GM12891 (cell line): ENCODE results near the gene KIF16B.

ENCODE experiments used
- DNase-seq: peaks from one replicate; pipeline ENCODE4 v3.0.0; 2011; ENCODE audit warnings: low spot score; ENCODE audit not compliant: insufficient read length
- FAIRE-seq: peaks from 2 replicates; lab custom pipeline; 2011; peaks lifted over from hg19 to GRCh38; lab: Jason Lieb, UNC
- PAX5 ChIP-seq: IDR thresholded peaks from 2 replicates; pipeline ENCODE4 v1.6.1; 2011; ENCODE audit warnings: low read length, moderate library complexity, mild to moderate bottlenecking; ENCODE audit not compliant: insufficient read depth, severe bottlenecking
- POLR2A ChIP-seq: IDR thresholded peaks from 2 replicates; pipeline ENCODE4 v1.6.1; 2011; ENCODE audit warnings: low read depth, low read length, control low read depth
- POLR2AphosphoS5 ChIP-seq: IDR thresholded peaks from 2 replicates; pipeline ENCODE4 v1.6.1; 2011; ENCODE audit warnings: low read depth, low read length, control low read depth
- POU2F2 ChIP-seq: IDR thresholded peaks from 2 replicates; pipeline ENCODE4 v1.6.1; 2011; ENCODE audit warnings: low read depth, mild to moderate bottlenecking, control low read depth, low read length, moderate library complexity
- SPI1 ChIP-seq: IDR thresholded peaks from 2 replicates; pipeline ENCODE4 v1.6.1; 2011; ENCODE audit warnings: low read depth, low read length, control low read depth
- TAF1 ChIP-seq: IDR thresholded peaks from 2 replicates; pipeline ENCODE4 v1.6.1; 2011; ENCODE audit warnings: low read depth, low read length, control low read depth

The KIF16B gene

GRCh38 chr20:16301986-16302385 is 271.3 kb downstream of the KIF16B start:
- DNase-seq (no peak), FAIRE-seq (no peak)
- TF ChIP-seq POU2F2 = no peak
- TF ChIP-seq SPI1 = no peak
- no peak for TF ChIP-seq POLR2A
- TF ChIP-seq PAX5 = no peak
- no peak for TF ChIP-seq TAF1
- no peak for TF ChIP-seq POLR2AphosphoS5

GRCh38 chr20:16299897-16300296 is 273.4 kb downstream of the KIF16B start:
- DNase-seq = no peak
- no peak for TF ChIP-seq POLR2A
- no peak for TF ChIP-seq POU2F2
- no peak for TF ChIP-seq TAF1
- no peak for TF ChIP-seq POLR2AphosphoS5
- no peak for TF ChIP-seq SPI1
- no peak for TF ChIP-seq PAX5
- FAIRE-seq = no peak

GRCh38 chr20:16296931-16297330 is 276.3 kb downstream of the KIF16B start:
- TF ChIP-seq PAX5 (no peak), SPI1 (no peak), POLR2A (no peak), POU2F2 (no peak)
- DNase-seq (no peak), FAIRE-seq (no peak)

GRCh38 chr20:16295534-16295933 is 277.7 kb downstream of the KIF16B start:
- FAIRE-seq = no peak
- DNase-seq = no peak
- TF ChIP-seq POU2F2 (no peak), POLR2AphosphoS5 (no peak), SPI1 (no peak), POLR2A (no peak), PAX5 (no peak), TAF1 (no peak)

GRCh38 chr20:16293590-16293989 is 279.7 kb downstream of the KIF16B start:
- DNase-seq (no peak), FAIRE-seq (no peak)
- TF ChIP-seq SPI1 = no peak

- DNase-seq (no peak), FAIRE-seq (no peak)
- TF ChIP-seq PAX5 (no peak), POLR2A (no peak), POU2F2 (no peak), SPI1 (no peak), POLR2AphosphoS5 (no peak), TAF1 (no peak)
These were observed 280.9 kb downstream of the KIF16B start for GRCh38 chr20:16292226-16292880.

- FAIRE-seq (no peak), DNase-seq (no peak)
- no peak for TF ChIP-seq SPI1
- TF ChIP-seq POLR2AphosphoS5 = no peak
- no peak for TF ChIP-seq POLR2A
- no peak for TF ChIP-seq PAX5
- TF ChIP-seq TAF1 = no peak
- no peak for TF ChIP-seq POU2F2
These were observed 282.9 kb downstream of the KIF16B start for GRCh38 chr20:16290358-16290757.

- TF ChIP-seq POLR2AphosphoS5 (no peak), POLR2A (no peak), POU2F2 (no peak), PAX5 (no peak), SPI1 (no peak)
- DNase-seq (no peak), FAIRE-seq (no peak)
These were observed 285.5 kb downstream of the KIF16B start for GRCh38 chr20:16287776-16288175.

- no peak for FAIRE-seq
- TF ChIP-seq POLR2A (no peak), SPI1 (no peak), PAX5 (no peak), TAF1 (no peak), POLR2AphosphoS5 (no peak), POU2F2 (no peak)
- no peak for DNase-seq
These were observed 286.6 kb downstream of the KIF16B start for GRCh38 chr20:16286601-16287000.

- TF ChIP-seq POU2F2 = no peak
- FAIRE-seq = no peak
- no peak for DNase-seq
These were observed 288.7 kb downstream of the KIF16B start for GRCh38 chr20:16284385-16285100.
